HG03442 (cell line): ENCODE measurements around the gene TMEM132C.

ENCODE experiments used
- ATAC-seq: cut with Tn5 transposase; IDR thresholded peaks from one replicate; pipeline ENCODE4 v1.9.1; 2021; ENCODE audit warnings: mild to moderate bottlenecking, moderate library complexity; ENCODE audit not compliant: unreplicated experiment

The TMEM132C gene

DNA sequence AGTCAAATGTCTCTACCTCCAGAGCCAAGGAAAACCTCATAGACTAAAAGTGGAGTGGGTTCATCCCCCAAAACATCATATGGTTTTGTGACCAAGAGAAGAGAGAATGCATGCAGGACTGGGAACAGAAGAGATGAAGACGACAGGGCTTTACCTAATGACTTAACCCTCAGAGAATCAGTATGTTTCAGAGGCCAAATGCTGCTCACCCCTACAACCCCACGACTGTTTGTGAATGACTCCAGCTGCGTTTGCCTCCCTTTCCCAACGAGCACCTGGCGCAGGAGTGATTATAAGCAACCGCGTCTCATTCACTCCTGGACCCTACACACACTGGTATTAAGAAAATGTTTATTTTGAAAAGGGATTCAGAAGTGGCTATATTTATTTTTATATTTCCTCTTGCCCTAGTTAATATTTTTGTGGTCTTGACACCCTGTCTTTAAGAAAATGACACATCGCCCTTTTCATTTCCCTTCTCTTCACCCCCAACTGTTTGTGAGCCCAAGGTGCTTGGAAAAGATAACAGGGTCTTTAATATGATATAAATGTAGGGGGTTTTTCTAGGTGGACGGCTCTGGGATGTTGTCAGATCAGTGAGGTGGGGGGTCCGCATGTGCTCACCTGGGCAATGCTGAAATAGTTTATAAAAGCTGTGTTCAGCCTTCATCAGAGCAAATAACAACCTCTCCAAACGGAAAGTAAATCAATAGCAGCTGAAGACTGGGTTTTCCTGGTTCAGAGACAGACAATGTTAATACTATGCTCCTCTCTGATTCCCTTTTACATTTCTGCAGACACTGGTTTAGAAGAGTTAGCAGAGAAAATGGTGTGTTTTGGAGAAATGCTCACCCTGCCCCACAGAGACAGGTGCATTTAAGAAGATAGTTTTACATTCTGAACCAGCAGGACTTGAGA lies 479.1 kb downstream of the TMEM132C start:
- ATAC-seq = no peak

DNA sequence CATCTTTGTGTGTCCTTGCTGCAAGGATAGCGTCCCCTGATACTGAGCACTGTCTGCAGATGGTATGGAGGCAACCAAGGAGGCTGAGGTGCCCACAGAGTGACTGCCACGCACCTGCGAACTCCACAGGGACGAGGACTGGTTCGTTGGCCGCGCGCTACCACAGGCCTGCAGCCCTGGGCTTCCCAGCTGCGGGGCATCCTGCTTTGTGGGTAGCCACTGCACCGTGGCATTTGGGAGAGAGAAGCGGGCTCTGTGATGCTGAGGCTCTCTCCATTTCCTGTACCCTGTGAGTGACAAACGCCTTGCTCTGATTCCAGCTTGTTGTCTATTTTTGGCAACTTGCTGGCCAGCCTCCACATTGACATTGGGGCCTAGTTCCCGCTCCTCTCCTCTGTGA lies 480.5 kb downstream of the TMEM132C start:
- ATAC-seq = no peak

DNA sequence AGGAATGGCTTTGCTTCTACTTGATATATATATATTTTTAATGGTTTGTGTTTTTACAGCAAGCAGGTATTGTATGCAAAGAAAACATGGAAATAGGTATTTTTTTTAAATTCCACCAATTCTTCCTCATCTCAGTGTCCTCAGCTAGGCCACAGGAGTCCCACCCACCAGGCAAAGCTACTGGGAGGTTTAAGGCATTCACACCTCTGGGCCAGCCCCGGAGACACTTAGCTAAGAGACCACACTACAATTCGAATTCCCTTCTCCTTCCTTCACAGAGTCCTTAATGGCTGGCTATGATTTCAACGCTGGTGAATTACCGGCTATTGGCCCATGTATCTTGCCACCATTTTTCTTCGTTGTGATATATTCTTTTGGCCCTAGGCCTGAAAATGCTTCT lies 485.4 kb downstream of the TMEM132C start:
- no peak for ATAC-seq

DNA sequence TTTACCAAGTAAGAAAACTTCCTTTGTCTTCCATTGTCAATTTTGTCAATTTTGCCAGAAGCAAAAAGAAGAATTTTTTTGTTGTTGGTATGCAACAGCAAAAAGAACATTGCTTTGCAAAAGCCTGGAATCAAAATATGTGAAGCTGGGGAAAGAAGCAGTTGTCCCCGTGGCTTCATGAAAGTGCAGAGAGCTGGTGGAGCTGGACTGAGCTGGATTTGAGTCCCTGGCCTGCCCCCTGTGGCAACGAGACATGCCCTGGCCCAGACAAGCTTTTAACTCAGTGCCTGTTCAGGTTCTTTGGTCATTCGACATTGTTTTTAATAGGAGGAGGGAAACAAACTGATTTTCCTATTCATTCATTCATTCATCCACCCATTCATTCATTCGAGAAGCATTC lies 486.5 kb downstream of the TMEM132C start:
- no peak for ATAC-seq

DNA sequence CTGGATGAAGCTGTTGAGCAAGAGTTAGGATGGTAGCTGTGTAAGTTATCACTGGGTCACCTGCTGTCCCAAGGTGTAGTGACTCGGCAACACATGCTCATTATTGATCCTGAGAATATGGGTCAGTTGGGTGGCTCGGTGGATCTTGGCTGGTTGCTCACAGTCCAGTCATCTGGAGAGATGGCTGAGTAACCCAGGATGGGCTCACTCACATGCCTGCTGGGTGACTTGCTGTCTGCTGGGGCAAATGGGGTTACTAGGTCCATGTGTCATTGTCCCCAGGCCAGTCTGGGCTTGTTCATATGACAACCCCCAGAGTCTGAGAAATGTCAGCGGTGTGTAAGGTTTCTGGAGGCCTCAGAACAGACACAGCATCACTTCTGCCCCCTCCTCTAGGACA lies 487.3 kb downstream of the TMEM132C start:
- ATAC-seq = peak; percentile 65

- no peak for ATAC-seq
Measured at GRCh38 chr12:128755566-128755965, 488.6 kb downstream of the TMEM132C start.
